ENCODE data around the gene AMOTL2.

AMOTL2 gene

DNA sequence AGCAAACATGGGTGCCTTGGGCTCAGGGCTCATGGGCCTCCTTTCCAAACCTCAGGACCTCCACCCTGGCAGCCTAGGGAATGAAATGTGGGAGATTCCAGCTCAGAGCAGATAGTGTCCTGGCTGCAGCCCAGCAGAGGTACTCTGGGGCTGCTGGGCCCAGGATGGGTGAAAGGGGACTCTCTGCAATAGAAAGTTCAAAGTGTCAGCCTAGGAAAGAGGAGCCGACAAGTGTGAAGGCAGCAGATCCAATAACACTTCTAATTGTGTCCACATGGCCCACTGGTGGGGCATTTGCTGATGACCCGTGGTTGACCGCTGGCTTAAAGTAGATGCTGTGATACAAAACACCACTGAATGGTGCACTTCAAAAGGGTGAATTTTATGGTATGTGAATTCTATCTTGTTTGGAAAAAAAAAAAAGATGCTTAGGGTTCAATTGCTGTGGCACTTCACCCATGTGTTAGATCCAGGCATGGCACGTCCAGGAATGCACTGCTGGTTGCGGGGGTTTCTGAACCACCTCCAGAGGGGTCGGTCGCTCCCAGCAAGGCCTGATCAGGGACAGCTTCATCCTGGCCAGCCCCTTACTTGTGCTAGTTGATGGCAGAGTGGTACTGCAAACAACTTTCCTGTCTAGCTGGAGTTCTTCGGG, 20.9 kb downstream of the AMOTL2 start:
- DNase-seq (ENCODE audit: low read depth in 2 of 2) = no peak

GRCh38 chr3:134352031-134352671, 22.1 kb downstream of the AMOTL2 start:
- DNase-seq (ENCODE audit: low read depth in 2 of 2) = no peak

GRCh38 chr3:134351427-134351826, 22.8 kb downstream of the AMOTL2 start:
- no peak for DNase-seq (ENCODE audit: low read depth in 2 of 2)

DNA sequence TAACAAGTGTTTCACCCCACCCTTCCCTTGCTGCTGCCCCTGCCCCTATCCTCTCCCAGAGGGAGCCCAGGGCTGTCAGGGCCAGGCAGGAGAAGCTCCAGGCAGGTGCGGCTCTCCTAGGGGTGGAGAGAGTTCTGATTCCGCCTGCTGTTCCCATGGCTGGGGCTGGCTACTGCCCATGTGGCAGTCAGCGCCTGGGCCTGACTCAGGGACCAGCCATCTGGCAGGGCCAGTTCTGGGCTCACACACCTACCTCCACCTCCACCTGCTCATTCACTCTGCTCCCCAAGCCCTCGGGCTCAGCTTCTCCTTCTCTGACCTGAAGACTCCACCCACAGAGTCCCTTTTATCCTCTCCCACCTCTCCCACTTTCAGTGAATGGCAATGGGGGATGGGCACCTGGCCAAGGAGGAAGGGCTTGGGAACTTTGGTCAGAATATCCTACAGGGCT, 23.4 kb downstream of the AMOTL2 start:
- DNase-seq (ENCODE audit: low read depth in 2 of 2) = no peak

- no peak for DNase-seq (ENCODE audit: low read depth in 2 of 2)
Observed at GRCh38 chr3:134350266-134350665, 24.0 kb downstream of the AMOTL2 start.

DNA sequence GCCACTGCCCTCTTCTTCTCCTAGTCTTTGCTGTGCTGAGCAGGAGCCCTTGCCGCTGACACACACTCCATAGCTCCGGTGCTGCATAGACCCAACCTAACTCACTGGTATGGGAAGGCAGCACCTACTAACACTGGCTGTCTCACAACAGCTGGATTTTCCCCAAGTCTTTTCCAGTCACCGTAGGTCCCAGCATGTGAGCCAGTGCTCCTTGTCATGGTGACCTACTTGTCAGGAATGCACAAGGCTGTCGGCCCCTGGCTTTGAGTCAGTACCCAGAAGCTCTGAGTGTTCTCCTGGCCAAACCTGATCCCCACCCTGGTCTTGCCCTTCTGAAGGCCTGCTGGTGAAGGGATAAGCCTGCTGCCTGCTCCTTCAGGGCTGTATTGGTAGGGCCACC, 25.7 kb downstream of the AMOTL2 start:
- no peak for DNase-seq (ENCODE audit: low read depth in 2 of 2)

- no peak for DNase-seq (ENCODE audit: low read depth in 2 of 2)
Observed at GRCh38 chr3:134347551-134347950, 26.7 kb downstream of the AMOTL2 start.

- no peak for DNase-seq (ENCODE audit: low read depth in 2 of 2)
Observed at GRCh38 chr3:134346744-134347143, 27.5 kb downstream of the AMOTL2 start.

DNA sequence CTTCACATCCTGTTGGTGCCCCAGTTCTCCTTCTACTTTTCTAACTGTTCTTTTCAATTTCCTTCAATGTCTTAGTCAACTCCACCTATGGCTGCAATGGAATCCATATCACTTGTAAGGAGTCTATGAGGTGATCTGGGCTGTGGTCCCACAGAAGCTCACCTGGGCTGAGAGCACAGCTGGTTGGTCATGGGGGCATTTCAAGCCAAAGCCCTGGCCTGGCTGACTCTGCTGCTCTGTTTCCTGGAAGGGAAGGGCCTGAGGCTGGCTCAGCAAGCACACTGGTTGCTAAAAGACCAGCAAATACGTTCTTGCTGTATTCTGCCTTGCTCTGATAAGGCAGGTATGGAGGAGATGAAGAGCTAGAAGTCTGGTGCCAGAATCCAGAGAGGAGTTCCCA, 29.0 kb downstream of the AMOTL2 start:
- no peak for DNase-seq (ENCODE audit: low read depth in 2 of 2)

DNA sequence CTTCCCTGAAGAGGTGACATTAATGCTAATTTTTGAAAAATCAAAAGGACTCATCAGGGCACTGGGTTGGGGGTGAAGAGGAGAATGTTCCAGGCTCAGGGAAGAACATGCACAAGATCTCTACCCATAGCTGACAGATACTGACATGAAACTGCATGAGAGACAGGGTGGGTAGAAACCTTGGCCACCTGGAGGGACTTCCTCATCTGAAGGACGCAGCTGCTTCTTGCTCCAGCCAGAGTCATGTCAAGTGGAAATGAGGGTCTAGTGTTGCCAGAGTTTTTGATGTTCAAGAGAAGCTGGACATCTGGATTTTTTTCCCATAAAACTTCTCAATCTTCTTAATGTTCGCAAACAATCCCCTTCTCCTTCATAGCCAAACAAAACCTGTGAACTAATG, 29.7 kb downstream of the AMOTL2 start:
- DNase-seq (ENCODE audit: low read depth in 2 of 2) = no peak

GRCh38 chr3:134342259-134342658, 32.0 kb downstream of the AMOTL2 start:
- DNase-seq (ENCODE audit: low read depth in 2 of 2) = no peak

- no peak for DNase-seq (ENCODE audit: low read depth in 2 of 2)
Observed at GRCh38 chr3:134341389-134341788, 32.9 kb downstream of the AMOTL2 start.

- no peak for DNase-seq (ENCODE audit: low read depth in 2 of 2)
Observed at GRCh38 chr3:134340982-134341365, 33.3 kb downstream of the AMOTL2 start.

GRCh38 chr3:134340362-134340981, 33.8 kb downstream of the AMOTL2 start:
- no peak for DNase-seq (ENCODE audit: low read depth in 2 of 2)

GRCh38 chr3:134339913-134340312, 34.3 kb downstream of the AMOTL2 start:
- no peak for DNase-seq (ENCODE audit: low read depth in 2 of 2)

GRCh38 chr3:134339331-134339730, 34.9 kb downstream of the AMOTL2 start:
- no peak for DNase-seq (ENCODE audit: low read depth in 2 of 2)

- DNase-seq (ENCODE audit: low read depth in 2 of 2) = no peak
Observed at GRCh38 chr3:134338516-134339261, 35.6 kb downstream of the AMOTL2 start.

DNA sequence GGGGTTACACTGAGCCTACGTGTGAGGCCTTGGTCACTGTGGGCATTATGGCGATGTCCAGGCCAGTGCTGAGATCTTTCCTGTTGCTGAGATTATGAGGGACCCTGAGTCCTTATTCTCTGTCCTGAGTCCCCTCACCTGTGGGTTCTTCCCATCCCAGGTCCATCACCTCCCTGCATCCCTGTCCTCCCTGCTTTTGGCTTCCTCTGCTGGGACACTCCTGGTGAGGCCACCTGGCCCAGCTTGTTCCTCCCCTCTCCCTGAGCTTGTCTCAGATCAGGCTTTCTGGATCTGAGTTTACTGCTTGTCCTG, 36.1 kb downstream of the AMOTL2 start:
- no peak for DNase-seq (ENCODE audit: low read depth in 2 of 2)

- DNase-seq (ENCODE audit: low read depth in 2 of 2) = no peak
Observed at GRCh38 chr3:134337511-134338200, 36.6 kb downstream of the AMOTL2 start.

GRCh38 chr3:134337071-134337482, 37.2 kb downstream of the AMOTL2 start:
- no peak for DNase-seq (ENCODE audit: low read depth in 2 of 2)

- DNase-seq (ENCODE audit: low read depth in 2 of 2) = no peak
Observed at GRCh38 chr3:134336587-134336986, 37.7 kb downstream of the AMOTL2 start.

- DNase-seq (ENCODE audit: low read depth in 2 of 2) = no peak
Observed at GRCh38 chr3:134334901-134335280, 39.4 kb downstream of the AMOTL2 start.

All from stimulated activated CD8-positive, alpha-beta memory T cell treated with anti-CD3 and anti-CD28 coated beads, Interleukin-2, amount 100 ng/mL, for 1 hour (primary cell).